RKO (cell line): ENCODE results near the gene CYP3A5.
"Not testable (repeated sequence)": the region's sequence is repeated elsewhere in the genome, so short reads cannot be mapped to it uniquely, and the experiment has no call there.

Experiments
- DNase-seq: peaks from one replicate; pipeline ENCODE4 v3.0.0-alpha.2; 2016; ENCODE audit warnings: low spot score

Gene CYP3A5

DNA sequence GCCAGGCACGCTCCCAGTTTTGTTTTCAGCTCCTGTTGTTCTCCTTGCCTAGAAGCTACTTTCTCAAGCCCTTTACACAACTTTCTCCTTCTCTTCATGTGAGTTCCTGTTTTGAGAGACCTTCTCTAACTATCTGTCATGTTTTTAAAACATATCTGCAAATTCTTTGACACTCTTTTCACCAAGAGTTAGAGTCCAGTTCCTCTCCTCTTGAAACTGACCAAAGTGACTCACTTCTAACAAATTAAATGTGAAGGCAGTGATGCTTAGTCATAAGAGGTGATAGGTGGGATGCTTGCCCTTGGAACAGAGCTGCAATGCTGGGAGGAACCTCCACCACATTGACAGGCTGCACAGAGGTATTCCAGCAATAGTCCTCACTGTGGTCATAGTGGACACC, 37.8 kb downstream of the CYP3A5 start:
- DNase-seq: no peak

DNA sequence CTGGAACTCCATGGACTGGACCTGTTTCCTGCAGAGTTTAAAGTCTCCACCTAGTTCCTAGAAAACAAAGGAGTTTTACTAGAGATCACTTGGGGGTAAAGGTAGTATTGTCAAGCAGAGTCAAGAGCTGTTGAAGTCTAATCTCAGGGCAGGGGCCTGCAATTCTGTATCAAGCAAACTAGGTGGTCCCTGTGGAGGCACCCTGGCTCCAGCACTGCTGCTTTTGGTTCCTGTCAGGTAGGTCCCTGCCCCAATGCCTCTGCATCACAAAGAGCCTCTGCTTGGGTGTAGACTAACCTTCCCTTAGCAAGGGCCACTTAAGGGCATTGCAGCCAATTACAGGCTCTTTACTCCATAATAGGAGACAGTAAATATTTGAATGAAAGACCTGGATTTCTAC, 40.5 kb downstream of the CYP3A5 start:
- DNase-seq: no peak

GRCh38 chr7:99638731-99639130, 41.1 kb downstream of the CYP3A5 start:
- DNase-seq: no peak

- not testable (repeated sequence) for DNase-seq
These were observed 42.4 kb downstream of the CYP3A5 start for GRCh38 chr7:99637414-99637813.

GRCh38 chr7:99631295-99632109, 48.3 kb downstream of the CYP3A5 start:
- DNase-seq: peak; percentile 44

DNA sequence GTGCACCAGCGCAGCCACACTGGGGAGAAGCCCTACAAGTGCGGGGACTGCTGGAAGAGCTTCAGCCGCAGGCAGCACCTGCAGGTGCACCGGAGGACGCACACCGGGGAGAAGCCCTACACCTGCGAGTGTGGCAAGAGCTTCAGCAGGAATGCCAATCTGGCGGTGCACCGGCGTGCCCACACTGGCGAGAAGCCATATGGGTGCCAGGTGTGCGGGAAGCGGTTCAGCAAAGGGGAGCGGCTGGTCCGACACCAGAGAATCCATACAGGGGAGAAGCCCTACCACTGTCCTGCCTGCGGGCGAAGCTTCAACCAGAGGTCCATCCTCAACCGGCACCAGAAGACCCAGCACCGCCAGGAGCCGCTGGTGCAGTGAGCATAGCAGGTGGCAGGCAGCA, 50.2 kb downstream of the CYP3A5 start:
- DNase-seq: no peak

- no peak for DNase-seq
These were observed 51.0 kb downstream of the CYP3A5 start for GRCh38 chr7:99628471-99629465.

- DNase-seq: no peak
These were observed 52.3 kb downstream of the CYP3A5 start for GRCh38 chr7:99627513-99627912.

GRCh38 chr7:99626661-99627060, 53.1 kb downstream of the CYP3A5 start:
- no peak for DNase-seq

DNA sequence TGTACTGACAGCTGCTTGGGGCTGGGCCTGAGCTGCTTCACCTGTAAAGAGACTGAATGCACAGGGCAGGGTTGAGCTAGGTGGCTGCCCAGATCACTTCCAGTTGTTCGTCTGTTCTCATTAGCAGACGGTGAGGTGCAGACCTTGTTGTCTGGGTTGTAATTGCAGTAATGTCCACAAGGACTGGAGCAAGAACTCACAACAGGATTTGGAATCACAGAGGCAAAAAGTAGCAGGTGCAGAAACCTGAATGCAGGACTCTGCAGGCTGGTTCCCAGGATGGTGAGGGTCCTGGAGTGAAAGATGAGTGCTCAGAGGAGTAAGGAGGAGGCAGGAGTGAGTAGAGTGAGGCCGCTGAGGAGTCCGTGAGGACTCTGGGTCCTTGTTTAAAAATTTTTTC, 53.8 kb downstream of the CYP3A5 start:
- DNase-seq: no peak

DNA sequence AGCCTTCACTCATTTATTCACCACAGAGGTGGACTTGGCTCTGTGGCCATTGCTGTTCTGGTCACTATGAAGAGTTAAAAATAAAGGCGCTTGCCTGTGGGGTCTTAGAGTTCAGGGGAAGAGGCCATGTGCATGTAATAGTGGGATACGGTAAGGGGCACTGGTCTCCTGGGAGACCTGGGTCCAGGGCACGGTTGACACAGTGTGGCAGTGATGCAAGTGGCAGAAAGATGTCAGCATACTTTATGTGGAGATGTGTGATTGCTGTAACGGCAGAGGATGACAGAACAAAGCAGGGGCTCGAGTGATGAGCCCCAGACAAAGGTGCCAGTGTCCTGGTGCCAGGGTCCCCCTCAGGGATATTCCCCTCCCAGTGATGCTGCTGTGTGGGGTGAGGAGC, 54.5 kb downstream of the CYP3A5 start:
- no peak for DNase-seq

DNA sequence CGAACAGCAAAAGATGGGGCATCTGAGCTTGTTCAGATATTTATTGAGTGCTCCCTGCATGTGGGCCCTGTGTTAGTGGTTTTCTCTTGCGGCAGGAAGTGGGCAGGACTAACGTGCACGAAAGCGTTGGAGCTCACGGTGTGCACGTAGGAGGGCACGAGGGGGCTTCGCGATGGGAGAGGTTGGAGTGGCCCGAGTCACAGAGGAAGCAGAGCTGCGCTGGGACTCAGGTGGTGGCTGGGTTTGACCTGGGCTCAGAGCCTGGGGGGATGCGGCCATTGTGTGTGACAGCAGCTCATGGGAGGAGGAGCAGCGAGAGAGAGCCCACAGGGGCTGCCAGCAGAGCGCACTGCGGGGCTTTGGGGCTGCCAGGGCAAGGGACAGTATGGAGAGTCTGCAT, 55.3 kb downstream of the CYP3A5 start:
- DNase-seq: no peak

GRCh38 chr7:99623702-99624447, 55.9 kb downstream of the CYP3A5 start:
- DNase-seq: no peak

GRCh38 chr7:99623091-99623693, 56.6 kb downstream of the CYP3A5 start:
- no peak for DNase-seq

GRCh38 chr7:99622596-99622995, 57.2 kb downstream of the CYP3A5 start:
- no peak for DNase-seq

- no peak for DNase-seq
These were observed 58.5 kb downstream of the CYP3A5 start for GRCh38 chr7:99621271-99621670.

- no peak for DNase-seq
These were observed 60.1 kb downstream of the CYP3A5 start for GRCh38 chr7:99619571-99620130.

DNA sequence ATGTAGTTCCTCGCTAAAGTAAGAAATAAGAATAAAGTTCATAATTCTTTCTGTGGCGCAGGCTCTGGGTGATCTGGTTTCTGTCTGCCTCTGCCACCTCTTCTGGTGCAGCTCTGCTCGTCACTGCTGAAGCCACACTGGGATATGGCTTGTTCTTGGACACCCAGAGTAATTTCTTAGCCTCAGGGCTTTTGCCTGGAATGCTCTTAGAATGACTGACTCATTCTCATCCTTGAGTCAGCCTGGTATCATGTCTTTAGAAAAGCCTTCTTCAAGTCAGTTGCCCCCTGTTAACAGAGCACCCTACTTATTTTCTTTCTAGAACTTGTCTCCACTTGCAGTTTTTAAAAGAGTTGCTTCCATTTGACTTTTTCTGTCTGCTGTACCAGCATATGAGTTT, 61.1 kb downstream of the CYP3A5 start:
- peak; percentile 81 for DNase-seq

DNA sequence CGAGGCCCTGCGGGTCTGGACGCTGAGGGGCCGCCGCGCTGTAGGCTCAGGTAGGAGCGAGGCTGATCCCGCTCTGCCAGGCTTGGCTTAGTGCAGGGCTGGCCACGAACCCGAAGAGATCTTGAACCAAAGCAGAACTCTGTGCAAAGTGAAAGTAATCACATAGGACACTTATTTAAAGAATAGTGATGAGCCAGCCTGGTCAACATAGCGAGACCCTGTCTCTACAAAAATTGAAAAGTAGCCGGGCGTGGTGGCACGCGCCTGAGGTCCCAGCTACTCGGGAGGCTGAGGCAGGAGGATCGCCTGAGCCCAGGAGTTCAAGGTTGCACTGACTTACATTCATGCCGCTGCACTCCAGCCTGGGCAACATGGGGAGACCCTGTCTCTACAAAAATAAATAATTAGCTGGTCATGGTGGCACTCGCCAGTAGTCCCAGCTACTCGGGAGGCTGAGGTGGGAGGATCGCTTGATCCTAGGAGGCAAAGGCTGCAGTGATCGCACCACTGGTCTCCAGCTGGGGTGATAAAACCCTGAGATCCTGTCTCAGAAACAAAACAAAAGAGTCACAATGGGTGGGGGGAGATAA, 62.5 kb downstream of the CYP3A5 start:
- peak; percentile 23 for DNase-seq

DNA sequence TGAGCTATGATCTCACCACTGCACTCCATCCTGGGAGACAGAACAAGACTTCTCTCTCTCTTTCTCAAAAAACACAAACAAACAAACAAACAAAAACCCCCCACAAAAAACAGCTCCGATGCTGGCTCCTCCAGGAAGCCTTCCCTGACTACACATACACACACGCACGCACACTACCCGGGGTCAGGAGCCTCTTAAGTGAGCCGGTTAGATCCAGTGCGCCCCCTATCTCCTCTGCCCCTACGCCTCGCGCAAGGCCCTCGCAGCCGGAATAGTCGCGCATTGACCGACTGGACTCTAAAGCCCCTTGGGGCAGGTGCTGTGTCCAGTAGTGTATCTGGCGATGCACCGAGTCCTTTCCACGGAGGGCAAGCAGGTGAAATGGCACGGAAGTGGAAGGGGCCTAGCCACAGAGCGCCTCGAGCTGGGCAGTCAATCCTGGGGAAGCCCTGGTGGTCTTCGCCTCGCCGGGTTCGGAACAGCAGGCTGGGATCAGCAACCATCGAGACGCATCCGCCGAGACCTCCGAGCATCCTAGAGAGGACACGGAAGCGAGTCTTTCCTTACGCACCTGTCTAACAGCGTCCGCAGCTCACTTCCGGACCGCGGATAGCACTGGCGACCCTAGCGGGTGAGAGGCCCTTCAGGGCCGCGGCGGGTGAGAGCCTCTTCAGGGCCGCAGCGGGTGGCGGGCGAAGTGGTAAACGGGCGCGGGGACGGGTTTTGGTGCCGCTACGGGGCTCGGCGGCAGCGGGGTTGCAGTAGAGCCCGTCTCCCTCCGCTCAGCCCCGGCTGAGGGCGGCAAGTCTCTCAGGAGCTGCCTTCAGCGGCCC, 63.2 kb downstream of the CYP3A5 start, which contains the start of gene ZSCAN25:
ZSCAN25 (plus strand) TSS at position 588 of the 833 bp plus-strand sequence. CDS start 2,661 bp downstream, outside the sequence.
- DNase-seq: peak; percentile 98
